GM18517 (cell line): ENCODE measurements around the gene SH3RF3.
"Not testable (repeated sequence)": the region's sequence is repeated elsewhere in the genome, so short reads cannot be mapped to it uniquely, and the experiment has no call there.

Experiments
- ATAC-seq: cut with Tn5 transposase; IDR thresholded peaks from one replicate; pipeline ENCODE4 v1.9.1; 2021; ENCODE audit warnings: mild to moderate bottlenecking, moderate library complexity; ENCODE audit not compliant: unreplicated experiment

Gene SH3RF3

DNA sequence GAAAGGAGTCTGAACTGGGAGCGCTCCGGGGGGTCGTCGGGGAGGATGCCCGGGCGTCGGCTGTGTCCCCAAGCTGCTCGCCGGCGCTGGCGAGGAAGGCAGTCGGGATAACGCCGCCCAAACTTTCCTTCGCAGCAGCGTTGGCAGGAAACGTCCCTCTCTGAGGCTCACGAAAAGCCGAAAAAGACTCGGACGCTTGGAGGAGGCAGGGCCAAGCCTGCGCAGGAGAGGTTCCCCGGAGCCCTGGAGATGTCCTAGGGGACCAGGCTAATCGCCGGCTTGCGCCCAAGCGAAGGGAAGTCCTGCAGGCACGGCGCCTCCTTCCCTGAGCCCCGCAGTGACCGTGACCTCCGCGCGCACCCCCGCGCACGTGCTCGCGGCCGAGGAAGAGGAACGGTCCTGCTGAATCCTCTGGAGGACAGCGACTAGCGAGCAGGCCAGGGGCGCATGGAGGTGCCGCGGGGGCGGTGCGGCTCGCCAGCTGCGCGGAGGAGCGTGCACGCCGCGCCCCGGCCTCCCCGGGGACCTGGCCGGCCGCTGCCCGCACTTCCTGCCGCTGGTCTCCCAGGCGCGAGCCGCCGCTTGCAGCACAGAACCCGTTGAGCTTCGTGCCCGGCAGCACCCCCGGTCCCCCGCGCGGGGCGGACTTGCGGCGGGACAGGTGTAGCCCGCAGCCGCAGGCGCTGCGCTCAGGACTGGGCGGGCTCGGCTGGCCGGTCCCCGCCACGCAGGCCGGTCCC lies at the start of gene SH3RF3:
Gene SH3RF3, plus strand, starts transcription at position 590 of the 740 bp plus-strand sequence.
- peak; percentile 36 for ATAC-seq

DNA sequence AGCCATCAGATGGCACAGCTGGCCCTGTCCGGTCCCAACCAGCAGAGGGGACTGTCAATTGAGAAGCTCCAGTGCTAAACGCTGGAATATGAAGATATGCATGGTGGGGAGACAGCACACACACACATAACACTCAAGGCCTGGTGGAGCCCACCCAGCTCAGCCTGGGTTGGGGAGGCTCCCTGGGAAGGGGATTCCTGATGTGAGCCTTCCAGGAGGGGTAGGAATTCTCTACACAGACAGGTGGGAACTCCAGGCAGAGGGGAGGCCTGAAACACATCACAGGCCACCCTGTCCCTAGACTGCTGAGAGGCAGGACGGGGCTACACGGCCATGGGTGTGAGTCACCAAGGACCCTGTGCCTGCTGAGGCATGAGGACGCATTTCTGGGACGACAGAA lies 49.4 kb upstream of the SH3RF3 start:
- no peak for ATAC-seq

DNA sequence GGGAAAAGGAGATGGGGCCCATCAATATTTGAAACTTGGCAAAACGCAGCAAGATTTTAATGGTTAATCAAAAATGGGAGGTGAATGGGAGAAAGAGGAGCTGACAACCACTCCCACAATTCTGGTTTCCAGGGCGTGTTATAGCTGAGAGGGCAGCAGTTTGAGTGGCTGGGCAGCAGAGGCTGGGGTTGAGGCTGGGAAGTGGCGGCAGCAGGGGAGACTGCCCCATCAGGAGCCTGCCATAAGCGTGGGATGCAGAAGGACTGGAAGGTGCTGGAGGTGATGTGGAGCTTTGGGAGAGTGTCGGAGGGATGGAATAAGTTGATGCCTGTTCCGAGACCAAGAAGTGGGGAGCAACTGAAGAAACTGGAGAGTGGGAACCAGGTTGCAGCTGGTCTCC lies 48.9 kb upstream of the SH3RF3 start:
- no peak for ATAC-seq

DNA sequence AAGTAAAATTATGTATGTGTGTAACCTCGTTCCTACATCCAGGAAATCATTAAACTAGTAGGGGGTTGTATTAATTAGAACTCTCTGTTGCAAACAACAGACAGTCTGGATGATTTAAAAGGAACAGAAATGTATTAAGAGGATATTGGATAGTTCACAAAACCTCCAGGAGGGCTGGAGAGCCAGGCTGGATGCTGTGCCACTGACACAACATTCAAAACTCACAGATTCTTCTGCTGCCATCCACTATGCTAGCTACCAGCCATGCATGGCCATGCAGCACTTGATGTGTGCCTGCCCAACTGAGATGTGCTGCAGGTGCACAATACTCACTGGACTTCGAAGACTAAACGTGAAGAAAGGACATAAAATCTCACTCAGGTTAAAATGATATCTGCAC lies 48.2 kb upstream of the SH3RF3 start:
- ATAC-seq: no peak

DNA sequence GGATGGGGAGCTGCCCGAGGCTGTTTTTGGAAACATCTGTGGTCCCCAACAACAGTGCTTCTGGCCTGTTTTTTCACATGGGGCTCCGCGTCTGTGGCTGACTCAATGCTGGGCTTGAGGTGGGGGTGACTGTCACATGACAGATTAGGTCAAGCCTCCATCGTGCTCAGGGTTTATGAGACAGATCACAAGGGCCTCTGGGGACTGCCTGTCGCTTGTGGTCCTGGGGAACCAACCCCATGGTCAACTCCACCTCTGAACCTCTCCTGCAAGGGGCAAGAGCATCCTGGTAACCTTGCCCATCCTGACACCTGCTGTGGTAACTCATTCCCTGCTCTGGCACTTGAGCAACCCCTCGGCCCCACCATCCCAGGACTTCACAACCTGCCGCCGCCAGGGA lies 47.6 kb upstream of the SH3RF3 start:
- ATAC-seq: no peak

DNA sequence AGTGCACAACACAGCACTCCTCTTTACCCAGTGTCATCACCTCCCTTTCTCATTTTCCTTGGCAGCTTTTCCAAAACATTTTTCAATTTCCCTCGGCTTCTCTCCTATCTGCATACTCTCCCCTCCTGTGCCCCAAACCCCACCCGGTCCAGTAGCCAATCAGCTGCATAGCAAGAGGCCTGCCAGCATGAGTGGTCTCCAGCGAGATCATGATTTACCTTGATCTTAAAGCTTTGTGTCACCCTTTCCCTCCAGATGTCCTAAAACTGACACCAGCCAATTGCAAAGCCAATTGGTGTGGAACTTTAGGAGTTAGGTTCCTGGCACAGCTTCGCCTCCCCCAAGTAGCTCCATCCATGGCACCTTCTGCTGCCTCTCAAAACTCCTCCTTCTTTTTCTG lies 45.2 kb upstream of the SH3RF3 start:
- ATAC-seq: no peak

DNA sequence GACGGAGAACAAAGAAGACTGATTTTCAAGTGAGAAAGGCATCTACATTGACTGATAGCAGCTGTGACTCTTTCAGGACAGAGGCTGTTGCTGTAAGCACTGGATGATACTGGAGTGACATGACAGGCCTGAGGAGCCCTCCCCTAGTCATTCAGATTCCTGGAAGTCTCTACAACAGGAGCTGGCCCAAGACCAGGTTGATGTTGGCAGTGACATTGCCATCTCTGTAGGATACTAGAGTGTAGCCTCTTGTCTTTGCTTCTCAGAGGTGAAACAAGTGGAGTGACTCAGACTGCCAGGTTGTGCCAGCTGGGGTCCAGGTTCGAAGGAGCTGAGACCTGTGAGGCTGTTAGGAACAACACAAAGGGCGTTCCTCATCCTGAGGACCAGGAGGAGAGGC lies 44.7 kb upstream of the SH3RF3 start:
- no peak for ATAC-seq

DNA sequence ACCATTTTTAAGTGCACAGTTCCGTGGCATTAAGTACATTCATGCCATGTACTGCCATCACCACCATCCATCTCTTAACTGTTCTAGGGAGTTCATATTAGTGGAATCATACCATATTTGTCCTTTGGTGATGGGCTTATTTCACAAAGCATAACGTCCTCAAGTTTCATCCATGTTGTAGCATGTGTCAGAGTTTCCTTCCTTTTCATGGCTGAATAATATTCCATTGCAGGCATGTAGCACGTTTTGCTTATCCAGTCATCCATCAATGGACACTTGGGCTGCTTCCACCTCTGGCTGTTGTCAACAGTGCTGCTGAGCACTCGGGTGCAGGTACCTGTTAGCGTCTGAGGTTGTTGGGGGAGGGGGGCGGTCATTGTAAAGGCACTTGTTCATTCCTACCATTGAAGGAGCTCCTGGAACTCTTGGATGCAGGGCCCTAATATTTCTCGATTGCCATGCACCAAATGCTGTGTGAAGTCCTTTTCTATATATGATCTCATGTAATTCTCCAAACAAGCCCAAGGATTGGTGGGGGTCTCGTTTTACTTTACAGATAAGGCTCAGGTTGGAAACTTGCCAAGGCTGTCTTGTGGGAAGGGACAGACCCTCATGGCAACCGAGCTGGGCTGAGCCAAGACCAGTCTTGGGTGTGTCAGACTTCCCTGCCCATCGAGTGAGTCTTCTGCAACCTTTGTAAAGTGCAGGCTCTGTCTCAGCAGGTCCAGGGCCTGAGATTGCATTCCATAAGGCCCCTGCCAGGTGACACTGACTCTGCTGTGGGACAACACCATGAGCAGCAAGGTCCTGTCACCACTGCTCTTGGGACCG lies 42.9 kb upstream of the SH3RF3 start:
- ATAC-seq: no peak

DNA sequence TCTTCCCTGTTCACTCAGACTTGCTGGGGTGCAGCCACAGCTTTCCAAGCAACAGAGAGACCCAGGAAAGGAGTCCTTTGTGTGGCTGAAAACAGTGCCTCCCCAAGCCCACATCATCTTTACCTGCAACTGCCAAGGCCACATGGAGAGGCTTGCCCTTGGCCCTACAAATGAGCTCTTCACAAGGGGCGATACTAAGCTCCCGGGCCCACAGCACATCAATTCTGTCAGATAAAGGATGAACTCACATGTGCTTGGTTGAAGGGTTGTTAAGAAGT lies 42.3 kb upstream of the SH3RF3 start:
- ATAC-seq: no peak

DNA sequence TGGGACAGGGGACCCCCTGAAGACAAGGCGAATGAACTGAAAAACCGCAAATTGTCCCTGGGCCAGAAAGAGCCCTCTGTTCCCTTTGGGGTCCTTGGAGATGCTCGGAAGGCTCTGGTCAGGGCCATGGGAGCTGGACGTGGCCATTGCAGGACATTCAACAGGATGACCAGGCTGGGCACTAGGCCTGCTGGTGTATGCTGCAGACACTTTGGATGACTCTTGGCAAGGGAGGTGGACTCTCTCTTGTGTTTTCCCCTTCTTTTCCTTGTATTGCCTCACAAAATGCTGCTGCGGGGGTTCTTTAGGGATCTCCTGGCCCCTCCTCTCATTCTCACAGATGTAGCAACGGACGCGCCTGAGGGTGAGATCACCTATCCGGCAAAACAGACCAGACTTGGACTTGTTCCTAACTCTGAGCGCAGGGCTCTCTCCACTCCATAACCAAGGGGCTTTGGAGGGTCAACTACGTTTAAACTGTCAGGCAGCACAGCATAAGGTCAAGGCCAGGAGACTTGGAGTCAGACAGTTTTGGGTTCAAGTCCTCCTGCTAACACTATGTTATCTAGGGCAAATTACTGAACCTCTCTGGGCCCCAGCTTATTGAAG lies 41.8 kb upstream of the SH3RF3 start:
- no peak for ATAC-seq

DNA sequence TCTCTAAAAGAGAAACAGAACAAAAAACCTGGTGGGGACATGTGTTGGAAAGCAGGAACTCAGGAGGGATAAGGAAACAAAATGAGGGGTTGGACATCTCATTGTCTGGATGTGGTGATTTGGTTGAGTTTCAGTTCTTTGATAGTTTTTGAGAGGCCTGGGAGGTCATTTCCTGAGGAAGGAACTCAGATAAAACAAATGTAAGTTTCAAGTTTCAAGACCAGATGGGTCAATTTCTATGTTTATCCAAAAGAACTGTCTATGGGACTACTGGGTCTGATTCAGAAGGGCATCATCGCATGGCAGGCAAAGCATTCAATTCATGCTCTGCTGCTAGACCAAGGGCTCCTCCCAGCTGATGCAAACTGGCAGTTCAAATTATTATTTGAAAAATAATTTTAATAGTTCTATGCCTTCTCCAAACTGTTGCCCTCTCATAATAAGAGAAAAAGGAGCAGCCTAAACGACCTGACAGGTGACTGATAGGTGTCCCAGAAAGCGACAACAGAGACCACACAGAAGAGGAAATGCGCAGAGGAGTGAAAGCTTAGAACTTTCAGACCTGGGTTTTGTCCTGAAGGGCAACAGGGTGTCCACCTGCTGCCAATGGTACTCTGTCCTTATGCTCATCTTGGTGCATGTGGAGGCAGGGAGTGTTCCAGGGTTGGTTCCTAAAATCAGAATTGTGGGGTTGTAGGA lies 39.3 kb upstream of the SH3RF3 start:
- no peak for ATAC-seq

DNA sequence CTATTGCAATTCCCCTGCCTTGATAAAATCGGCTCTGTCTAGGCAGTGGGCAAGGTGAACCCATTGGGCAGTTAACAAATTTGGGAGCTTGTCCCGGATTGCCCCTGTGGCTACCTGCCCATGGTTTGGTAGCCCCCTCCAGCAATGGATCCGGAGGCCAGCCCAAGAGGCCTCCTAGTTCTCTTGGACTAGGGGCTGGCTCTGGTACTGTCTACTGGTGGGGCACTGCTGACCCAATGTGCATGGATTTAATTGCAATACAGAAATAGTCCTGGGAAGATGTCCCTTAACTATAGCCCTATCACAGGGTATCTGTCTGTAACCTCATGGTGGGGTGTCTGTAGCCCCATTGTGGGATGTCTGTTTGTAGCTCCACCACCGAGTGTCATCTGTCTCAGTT lies 37.5 kb upstream of the SH3RF3 start:
- ATAC-seq: no peak

DNA sequence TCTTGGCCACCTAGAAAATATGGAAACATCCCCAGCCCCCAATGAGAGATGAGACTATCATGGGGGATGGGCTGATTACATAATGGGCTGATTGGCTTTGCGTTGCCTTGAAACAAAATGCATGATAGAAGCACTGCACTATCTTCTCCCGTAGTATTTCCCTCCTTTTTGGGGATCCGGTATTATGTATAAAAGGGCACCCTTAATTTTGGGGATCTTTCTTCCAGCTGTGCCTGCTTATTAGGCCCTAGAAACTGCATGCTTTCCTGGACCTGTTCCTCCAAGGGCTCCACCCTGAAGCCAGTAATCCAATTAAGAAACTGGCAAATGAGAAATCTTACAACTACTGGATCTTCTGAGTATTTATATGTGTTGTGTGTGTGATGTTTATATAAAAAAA lies 34.9 kb upstream of the SH3RF3 start:
- no peak for ATAC-seq

DNA sequence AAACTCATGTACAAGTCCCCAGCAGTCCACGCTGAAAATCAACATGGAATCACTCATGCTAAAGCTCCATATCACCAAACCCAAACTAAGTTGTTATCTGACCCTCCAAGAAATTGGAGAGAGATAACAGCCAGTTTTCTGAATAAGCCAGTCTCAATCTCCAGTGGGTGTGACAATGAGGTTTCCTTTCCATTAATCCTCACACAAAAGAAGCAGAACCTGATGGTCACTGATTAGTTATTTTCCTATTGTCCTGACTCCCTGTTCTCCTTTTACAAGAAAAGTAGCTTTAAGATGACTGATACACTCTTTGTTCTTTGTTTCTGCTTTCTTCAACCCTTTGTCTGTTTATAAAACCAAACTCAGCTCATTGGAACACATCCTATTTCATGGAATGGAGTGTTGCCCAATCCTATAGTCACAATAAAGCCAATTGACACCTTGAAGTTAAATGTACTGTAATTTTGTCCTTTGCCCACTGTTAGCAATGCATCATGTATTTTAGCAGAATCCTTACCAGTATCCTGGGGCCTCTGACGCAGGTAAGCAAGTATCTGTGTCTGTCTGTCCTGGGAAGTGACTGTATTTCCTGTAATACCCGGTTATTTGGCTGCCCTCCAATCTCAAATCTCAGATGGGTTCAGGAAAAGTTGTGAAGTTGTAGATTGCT lies 30.6 kb upstream of the SH3RF3 start:
- no peak for ATAC-seq

DNA sequence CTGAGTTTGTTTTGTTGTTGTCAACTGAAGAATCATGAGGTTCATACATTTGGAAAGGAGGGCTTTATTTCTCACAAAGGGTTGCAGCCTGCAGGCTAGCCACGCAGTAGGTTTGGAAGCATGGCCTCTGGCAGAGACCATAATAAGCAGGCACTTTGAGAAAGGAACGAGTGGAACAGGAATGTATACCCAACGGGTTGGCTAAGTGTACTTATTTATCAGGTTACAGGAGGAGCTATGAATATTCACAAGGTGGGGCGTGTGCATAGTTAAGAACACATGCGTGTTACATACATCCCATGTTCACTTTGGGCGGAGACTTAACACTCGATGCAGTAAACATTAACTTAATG lies 30.1 kb upstream of the SH3RF3 start:
- ATAC-seq: no peak

DNA sequence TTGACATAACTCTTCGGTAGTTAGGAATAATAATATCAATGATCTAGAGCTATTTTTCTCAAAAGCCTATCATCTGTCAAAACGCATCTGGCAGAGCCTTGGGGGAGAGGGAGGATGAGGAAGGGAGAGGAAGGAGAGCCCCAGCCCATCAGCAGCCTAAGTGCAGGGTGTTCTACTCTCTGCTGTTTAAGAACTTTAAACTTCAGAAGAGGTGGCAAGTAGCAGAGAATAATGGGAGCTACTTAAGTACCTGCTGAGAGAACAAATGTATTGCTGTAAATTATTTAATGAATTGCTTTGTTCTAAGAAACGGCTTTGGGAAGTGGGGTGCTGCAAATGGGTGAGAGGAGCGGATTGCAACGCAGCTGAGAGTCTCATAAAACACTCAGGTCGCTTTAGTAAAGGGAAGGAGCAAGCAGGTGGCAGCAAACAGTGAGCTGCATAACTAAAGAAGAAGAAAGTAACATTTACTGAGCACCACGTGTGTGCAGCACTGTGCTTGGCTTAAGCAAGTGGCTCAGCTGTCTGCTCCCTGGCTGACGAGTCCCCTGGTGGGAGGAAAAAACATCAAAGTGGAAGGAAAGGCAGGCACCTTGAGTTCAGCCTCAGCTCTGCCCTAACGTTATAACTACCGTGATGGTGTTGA lies 26.3 kb upstream of the SH3RF3 start:
- no peak for ATAC-seq

DNA sequence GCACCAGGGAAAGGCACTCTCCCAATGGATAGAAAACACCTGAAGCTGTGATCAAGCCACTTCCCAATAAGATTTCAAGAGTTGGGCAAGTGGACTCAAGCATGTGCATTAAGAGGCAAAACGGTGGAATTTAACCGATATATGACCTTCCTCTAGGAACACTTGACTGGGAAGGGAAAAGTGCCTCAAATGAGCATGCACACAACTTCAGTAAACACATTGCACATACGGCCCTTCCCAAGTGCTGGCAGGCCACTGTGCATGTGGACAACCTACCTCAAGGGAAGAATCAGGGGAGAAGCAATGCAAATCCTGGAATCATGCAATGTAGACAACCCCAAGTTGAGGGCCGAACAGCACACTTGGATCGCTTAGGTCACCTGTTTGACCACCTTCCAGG lies 23.9 kb upstream of the SH3RF3 start:
- ATAC-seq: no peak

DNA sequence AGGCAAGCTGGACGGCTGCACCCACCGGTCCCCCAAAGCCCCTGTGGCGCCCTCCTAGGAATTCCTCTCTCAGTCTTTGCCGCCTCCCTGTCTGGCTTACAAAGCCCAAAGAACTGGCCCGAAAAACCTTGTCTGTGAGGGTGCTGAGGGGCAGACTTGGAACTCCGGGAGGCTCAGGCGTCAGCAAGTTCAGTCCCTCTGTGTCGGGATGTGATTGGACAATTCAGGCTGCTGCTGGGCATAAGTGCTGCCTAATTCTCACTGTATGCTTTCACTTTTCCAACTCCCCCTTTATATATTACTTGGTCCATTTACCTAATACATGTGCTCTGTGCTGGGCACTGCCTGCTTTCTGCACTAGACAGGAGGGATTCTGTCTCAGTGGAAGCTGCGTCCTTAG lies 20.3 kb upstream of the SH3RF3 start:
- ATAC-seq: no peak

DNA sequence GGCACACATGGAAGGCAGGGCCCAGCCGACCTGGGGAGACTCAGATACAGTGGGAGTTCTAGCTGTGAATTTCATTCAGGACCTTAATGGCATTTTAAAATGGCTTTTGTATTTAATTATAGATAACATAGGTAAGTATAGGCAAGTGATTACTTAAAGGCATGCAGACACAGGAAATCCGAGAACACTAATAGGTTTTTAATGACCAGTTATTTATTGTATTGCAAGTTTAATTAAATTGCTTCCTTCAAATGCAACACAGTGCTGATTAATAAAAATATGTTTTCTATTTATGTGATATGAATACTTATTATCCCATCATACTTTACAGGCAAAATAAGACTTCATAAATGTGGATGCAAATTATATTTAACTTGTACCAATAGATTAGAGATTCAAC lies 19.7 kb upstream of the SH3RF3 start:
- no peak for ATAC-seq

DNA sequence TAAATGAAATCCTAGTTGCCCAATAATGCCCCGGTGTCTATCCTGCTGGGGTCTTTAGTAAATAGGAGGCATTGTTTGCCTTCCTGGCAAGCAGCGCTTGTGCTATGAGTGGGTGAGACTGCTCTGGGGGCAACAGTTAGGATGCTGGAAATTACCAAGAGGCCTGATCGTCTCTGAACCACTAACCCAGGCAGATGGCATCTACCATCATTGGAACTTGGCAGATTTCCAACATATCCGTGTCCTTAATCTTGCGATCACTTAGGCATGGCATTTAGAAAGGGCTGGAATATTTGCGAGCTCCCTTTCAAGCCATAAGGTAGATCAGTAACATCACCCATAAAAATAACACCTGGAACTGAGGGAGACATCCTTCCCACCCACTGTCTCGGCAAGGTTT lies 18.8 kb upstream of the SH3RF3 start:
- ATAC-seq: no peak

DNA sequence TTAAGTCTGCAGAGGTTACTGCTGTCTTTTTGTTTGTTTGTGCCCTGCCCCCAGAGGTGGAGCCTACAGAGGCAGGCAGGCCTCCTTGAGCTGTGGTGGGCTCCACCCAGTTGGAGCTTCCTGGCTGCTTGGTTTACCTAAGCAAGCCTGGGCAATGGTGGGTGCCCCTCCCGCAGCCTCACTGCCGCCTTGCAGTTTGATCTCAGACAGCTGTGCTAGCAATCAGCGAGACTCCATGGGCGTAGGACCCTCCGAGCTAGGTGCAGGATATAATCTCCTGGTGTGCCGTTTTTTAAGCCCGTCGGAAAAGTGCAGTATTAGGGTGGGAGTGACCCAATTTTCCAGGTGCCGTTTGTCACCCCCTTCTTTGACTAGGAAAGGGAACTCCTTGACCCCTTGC lies 11.8 kb upstream of the SH3RF3 start:
- ATAC-seq: not testable (repeated sequence)
